GM18519 (cell line): ENCODE data around the gene ARRB1.
"Not testable (repeated sequence)": the region's sequence is repeated elsewhere in the genome, so short reads cannot be mapped to it uniquely, and the experiment has no call there.

Source experiments
- ATAC-seq: cut with Tn5 transposase; IDR thresholded peaks from one replicate; pipeline ENCODE4 v1.9.1; 2021; ENCODE audit warnings: mild to moderate bottlenecking, moderate library complexity; ENCODE audit not compliant: unreplicated experiment, low FRiP score

Gene ARRB1

GRCh38 chr11:75277991-75278790 is 73.3 kb downstream of the ARRB1 start:
- no peak for ATAC-seq

- no peak for ATAC-seq
Observed at GRCh38 chr11:75277211-75277805, 74.2 kb downstream of the ARRB1 start.

- no peak for ATAC-seq
Observed at GRCh38 chr11:75276686-75277085, 74.8 kb downstream of the ARRB1 start.

- ATAC-seq, result no peak
Observed at GRCh38 chr11:75276186-75276585, 75.3 kb downstream of the ARRB1 start.

- no peak for ATAC-seq
Observed at GRCh38 chr11:75275581-75275980, 75.9 kb downstream of the ARRB1 start.

GRCh38 chr11:75274716-75275115 is 76.7 kb downstream of the ARRB1 start:
- ATAC-seq, result not testable (repeated sequence)

- no peak for ATAC-seq
Observed at GRCh38 chr11:75273411-75274391, 77.8 kb downstream of the ARRB1 start.

- no peak for ATAC-seq
Observed at GRCh38 chr11:75272821-75273301, 78.6 kb downstream of the ARRB1 start.

- no peak for ATAC-seq
Observed at GRCh38 chr11:75272391-75272790, 79.1 kb downstream of the ARRB1 start.

GRCh38 chr11:75271730-75272129 is 79.7 kb downstream of the ARRB1 start:
- no peak for ATAC-seq

- no peak for ATAC-seq
Observed at GRCh38 chr11:75270896-75271418, 80.5 kb downstream of the ARRB1 start.

- ATAC-seq, result no peak
Observed at GRCh38 chr11:75269896-75270295, 81.6 kb downstream of the ARRB1 start.

- no peak for ATAC-seq
Observed at GRCh38 chr11:75269367-75269660, 82.1 kb downstream of the ARRB1 start.

GRCh38 chr11:75268626-75269366 is 82.7 kb downstream of the ARRB1 start:
- no peak for ATAC-seq

GRCh38 chr11:75267171-75267970 is 84.1 kb downstream of the ARRB1 start:
- no peak for ATAC-seq

GRCh38 chr11:75265851-75266531 is 85.5 kb downstream of the ARRB1 start:
- no peak for ATAC-seq

- ATAC-seq, result no peak
Observed at GRCh38 chr11:75264971-75265370, 86.5 kb downstream of the ARRB1 start.

GRCh38 chr11:75264356-75264755 is 87.1 kb downstream of the ARRB1 start:
- no peak for ATAC-seq

- ATAC-seq, result no peak
Observed at GRCh38 chr11:75263944-75264349, 87.5 kb downstream of the ARRB1 start.
